GM18508 (cell line): Measurements from ENCODE around the gene TMCO5A.

Experiments
- ATAC-seq: cut with Tn5 transposase; IDR thresholded peaks from one replicate; pipeline ENCODE4 v1.9.1; 2021; ENCODE audit warnings: moderate number of reproducible peaks; ENCODE audit not compliant: insufficient read depth, unreplicated experiment

TMCO5A gene

GRCh38 chr15:37934340-37934739 lies at the start of gene TMCO5A:
Gene TMCO5A (plus strand): TSS chr15:37934640. CDS start chr15:37936324, 1,684 bp downstream.
- no peak for ATAC-seq

GRCh38 chr15:37885651-37886050 lies 48.8 kb upstream of the TMCO5A start:
- ATAC-seq: no peak

GRCh38 chr15:37888356-37888755 lies 46.1 kb upstream of the TMCO5A start:
- ATAC-seq: no peak

GRCh38 chr15:37891766-37892368 lies 42.6 kb upstream of the TMCO5A start:
- ATAC-seq: no peak

GRCh38 chr15:37893309-37893708 lies 41.1 kb upstream of the TMCO5A start:
- ATAC-seq: no peak

GRCh38 chr15:37898362-37898761 lies 36.1 kb upstream of the TMCO5A start:
- ATAC-seq: no peak

- ATAC-seq: no peak
These were observed 33.9 kb upstream of the TMCO5A start for GRCh38 chr15:37900326-37901221.

- no peak for ATAC-seq
These were observed 32.3 kb upstream of the TMCO5A start for GRCh38 chr15:37902126-37902525.

- ATAC-seq: no peak
These were observed 30.4 kb upstream of the TMCO5A start for GRCh38 chr15:37903919-37904625.

GRCh38 chr15:37907136-37907535 lies 27.3 kb upstream of the TMCO5A start:
- no peak for ATAC-seq

GRCh38 chr15:37921527-37922385 lies 12.7 kb upstream of the TMCO5A start:
- ATAC-seq: no peak

GRCh38 chr15:37926136-37926535 lies 8.3 kb upstream of the TMCO5A start:
- ATAC-seq: no peak

- ATAC-seq: no peak
These were observed 5.2 kb upstream of the TMCO5A start for GRCh38 chr15:37929238-37929637.

GRCh38 chr15:37931321-37931720 lies 3.1 kb upstream of the TMCO5A start:
- no peak for ATAC-seq

GRCh38 chr15:37931868-37932267 lies 2.6 kb upstream of the TMCO5A start:
- no peak for ATAC-seq

GRCh38 chr15:37932549-37932948 lies 1.9 kb upstream of the TMCO5A start:
- no peak for ATAC-seq

- no peak for ATAC-seq
These were observed 774 bp upstream of the TMCO5A start for GRCh38 chr15:37933666-37934065.

GRCh38 chr15:37940876-37941275 lies 6.4 kb downstream of the TMCO5A start:
- no peak for ATAC-seq

GRCh38 chr15:37941779-37942178 lies 7.3 kb downstream of the TMCO5A start:
- no peak for ATAC-seq

- no peak for ATAC-seq
These were observed 17.6 kb downstream of the TMCO5A start for GRCh38 chr15:37951999-37952398.
